GM23338 (cell line): ENCODE data around the gene RPS14. TPM values are rescaled to one million over a fixed set of nuclear protein-coding genes. Genes with fewer than 3 reads are reported as not detected.

Source experiments
- ATAC-seq: fragments of 200-7000 bp; cut with Tn5 transposase; 3 replicates; pipeline ENCODE4 v1.9.1; 2020
- DNase-seq: peaks from one replicate; pipeline ENCODE4 v3.0.0-alpha.2; 2015; ENCODE audit warnings: low spot score
- H2AFZ ChIP-seq: fragments of 200-600 bp; sonication (generic); 2 replicates; pipeline ENCODE4 v1.8.0; 2016; ENCODE audit warnings: antibody characterized with exemption, mild to moderate bottlenecking, moderate library complexity
- H3F3A ChIP-seq: fragments of 200-600 bp; sonication (generic); replicated peaks from 2 replicates; pipeline ENCODE4 v1.8.0; 2017; ENCODE audit warnings: antibody characterized with exemption, mixed run types, low read depth
- H3K27ac ChIP-seq: fragments of 200-600 bp; sonication (generic); 2 replicates; pipeline ENCODE4 v1.6.1; 2016; ENCODE audit warnings: low read depth
- H3K27me3 ChIP-seq: fragments of 200-600 bp; sonication (generic); 2 replicates; pipeline ENCODE4 v1.8.0; 2016; ENCODE audit warnings: mild to moderate bottlenecking, mixed run types, moderate library complexity; ENCODE audit not compliant: insufficient read depth
- H3K36me3 ChIP-seq: fragments of 200-600 bp; sonication (generic); 2 replicates; pipeline ENCODE4 v1.8.0; 2016; ENCODE audit warnings: mild to moderate bottlenecking; ENCODE audit not compliant: insufficient read depth
- H3K4me1 ChIP-seq: fragments of 200-600 bp; sonication (generic); 2 replicates; pipeline ENCODE4 v1.8.0; 2016; ENCODE audit warnings: mild to moderate bottlenecking, moderate library complexity; ENCODE audit not compliant: insufficient read depth
- H3K4me2 ChIP-seq: fragments of 200-600 bp; sonication (generic); 2 replicates; pipeline ENCODE4 v1.7.1; 2017; ENCODE audit warnings: mixed run types
- H3K4me3 ChIP-seq: fragments of 200-600 bp; sonication (generic); 2 replicates; pipeline ENCODE4 v1.6.1; 2016; ENCODE audit warnings: mixed run types
- H3K79me2 ChIP-seq: fragments of 200-600 bp; sonication (generic); replicated peaks from 2 replicates; pipeline ENCODE4 v1.8.0; 2017; ENCODE audit warnings: mild to moderate bottlenecking; ENCODE audit not compliant: insufficient read depth
- H3K9me2 ChIP-seq: fragments of 200-600 bp; sonication (generic); 2 replicates; pipeline ENCODE4 v1.8.0; 2017; ENCODE audit not compliant: insufficient read depth
- H4K20me1 ChIP-seq: fragments of 200-600 bp; sonication (generic); replicated peaks from 2 replicates; pipeline ENCODE4 v1.8.0; 2017; ENCODE audit warnings: mild to moderate bottlenecking; ENCODE audit not compliant: insufficient read depth
- H3K27ac Mint-ChIP-seq: 2 replicates; pipeline ENCODE4 v1.8.0; 2020; ENCODE audit warnings: inconsistent platforms, mild to moderate bottlenecking, moderate library complexity, mixed read lengths
- H3K27me3 Mint-ChIP-seq: 3 replicates; pipeline ENCODE4 v1.8.0; 2022; ENCODE audit warnings: low read depth, mild to moderate bottlenecking, moderate library complexity, mixed read lengths, inconsistent platforms; ENCODE audit not compliant: insufficient read depth, poor library complexity
- H3K36me3 Mint-ChIP-seq: 3 replicates; pipeline ENCODE4 v1.8.0; 2021; ENCODE audit warnings: low read depth, mild to moderate bottlenecking, inconsistent platforms, moderate library complexity, mixed read lengths
- H3K4me1 Mint-ChIP-seq: 3 replicates; pipeline ENCODE4 v1.8.0; 2020; ENCODE audit warnings: mild to moderate bottlenecking, inconsistent platforms, mixed read lengths
- H3K4me3 Mint-ChIP-seq: 3 replicates; pipeline ENCODE4 v1.8.0; 2021; ENCODE audit warnings: moderate library complexity, mild to moderate bottlenecking, inconsistent platforms, mixed read lengths
- H3K9me3 Mint-ChIP-seq: 3 replicates; pipeline ENCODE4 v1.8.0; 2020; ENCODE audit warnings: moderate library complexity, mild to moderate bottlenecking, inconsistent platforms, mixed read lengths
- CREB1 ChIP-seq: fragments of 250-450 bp; sonication (Bioruptor Pico); IDR thresholded peaks from 2 replicates; pipeline ENCODE4 v1.5.0; 2020; ENCODE audit warnings: low read depth, mild to moderate bottlenecking, moderate library complexity
- CTCF ChIP-seq, 2 experiments: fragments of 200-600 bp in 1 of 2; sonication (generic) in 1 of 2; conservative IDR thresholded peaks; 2 replicates each; pipeline versions ENCODE4 v1.5.1 to v1.6.1; 2016 to 2017; ENCODE audit warnings: antibody characterized with exemption in 2 of 2, low read depth in 2 of 2, mild to moderate bottlenecking in 2 of 2, moderate library complexity in 1 of 2
- ETS1 ChIP-seq: IDR thresholded peaks from 2 replicates; pipeline ENCODE4 v1.6.1; 2016; ENCODE audit warnings: antibody characterized with exemption
- EZH2 ChIP-seq: fragments of 200-600 bp; sonication (generic); IDR thresholded peaks from one replicate; pipeline ENCODE4 v1.8.0; 2017; ENCODE audit warnings: antibody characterized with exemption, mild to moderate bottlenecking, low read depth; ENCODE audit not compliant: unreplicated experiment
- EZH2phosphoT487 ChIP-seq: fragments of 200-600 bp; sonication (generic); IDR thresholded peaks from one replicate; pipeline ENCODE4 v1.8.1; 2018; ENCODE audit warnings: antibody characterized with exemption; ENCODE audit not compliant: unreplicated experiment
- JUNB ChIP-seq: IDR thresholded peaks from one replicate; pipeline ENCODE4 v1.6.1; 2016; ENCODE audit warnings: antibody characterized with exemption; ENCODE audit not compliant: unreplicated experiment
- NANOG ChIP-seq: IDR thresholded peaks from 2 replicates; pipeline ENCODE4 v1.6.1; 2016; ENCODE audit warnings: antibody characterized with exemption, borderline replicate concordance
- POLR2AphosphoS5 ChIP-seq: IDR thresholded peaks from 2 replicates; pipeline ENCODE4 v1.6.1; 2016; ENCODE audit warnings: antibody characterized with exemption, low read depth
- REST ChIP-seq: IDR thresholded peaks from one replicate; pipeline ENCODE4 v1.6.1; 2018; ENCODE audit warnings: antibody characterized with exemption; ENCODE audit not compliant: unreplicated experiment
- STAT1 ChIP-seq: IDR thresholded peaks from one replicate; pipeline ENCODE4 v1.6.1; 2016; ENCODE audit warnings: antibody characterized with exemption; ENCODE audit not compliant: unreplicated experiment
- ZNF114 ChIP-seq: fragments of 250-450 bp; sonication (Bioruptor Pico); IDR thresholded peaks from 2 replicates; pipeline ENCODE4 v1.5.0; 2020; ENCODE audit warnings: mild to moderate bottlenecking, moderate library complexity
- ZNF331 ChIP-seq: fragments of 250-450 bp; sonication (Bioruptor Pico); IDR thresholded peaks from 2 replicates; pipeline ENCODE4 v1.5.0; 2020; ENCODE audit warnings: low read depth, mild to moderate bottlenecking, moderate library complexity
- ZNF462 ChIP-seq: fragments of 250-450 bp; sonication (Bioruptor Pico); IDR thresholded peaks from 2 replicates; pipeline ENCODE4 v1.5.0; 2020; ENCODE audit warnings: mild to moderate bottlenecking, moderate library complexity
- polyA plus RNA-seq: library from polyadenylated mRNA; unstranded; fragments of >200 nt; fragmentation: Nextera tagmentation; extraction: Ambion mirVana; gene quantifications from 2 replicates; pipeline ENCODE4 v1.2.1, GENCODE V29; 2016
- total RNA-seq: library from RNA; depleted of rRNA; stranded (reverse); fragments of >200 nt; shearing (Covaris generic); gene quantifications from 2 replicates; pipeline ENCODE4 v1.2.3, GENCODE V29; 2014

The RPS14 gene
- total and polyA plus RNA-seq, 2 experiments from 2014 or later = 1,443 to 2,790 TPM

- Histone ChIP-seq H3F3A (peaks cover 10% of the 10 kb centered on the region), H3K4me2 (peak overlapping the region; percentile 16; the same call in 1 of the 2 replicates), H3K36me3 (no peaks in the 10 kb centered on the region), H3K27ac (peak overlapping the region; percentile 50), H3K79me2 (no peaks in the 10 kb centered on the region), H3K4me3 (no peak overlapping the region), H3K9me2 (no peaks in the 10 kb centered on the region), H3K27me3 (no peaks in the 10 kb centered on the region), H3K4me1 (peaks cover 42% of the 10 kb centered on the region), H2AFZ (peak overlapping the region; percentile 81), H4K20me1 (no peaks in the 10 kb centered on the region)
- Mint-ChIP-seq H3K4me1 (peaks cover 46% of the 10 kb centered on the region), H3K4me3 (no peak overlapping the region), H3K27me3 (peaks cover 27% of the 10 kb centered on the region), H3K27ac (peak overlapping the region; percentile 90), H3K36me3 (no peaks in the 10 kb centered on the region; the same call in 2 of the 3 replicates), H3K9me3 (no peaks in the 10 kb centered on the region)
- DNase-seq (peak; percentile 74), ATAC-seq (peak; percentile 18)
- TF ChIP-seq JUNB = no peak
- TF ChIP-seq EZH2phosphoT487 = no peak
- TF ChIP-seq ETS1 = no peak; the same call in 1 of the 2 replicates
- TF ChIP-seq STAT1 = no peak
- no peak for TF ChIP-seq POLR2AphosphoS5
- no peak for TF ChIP-seq EZH2
- TF ChIP-seq REST = no peak
- TF ChIP-seq CTCF (conservative IDR thresholded peaks at IDR 0.05; ENCODE audit: low read depth in 2 of 2) = no peak
- no peak for TF ChIP-seq NANOG
- no peak for TF ChIP-seq ZNF331 (CRISPR knock-in tag)
- no peak for TF ChIP-seq ZNF114 (CRISPR knock-in tag)
- TF ChIP-seq CREB1 (CRISPR knock-in tag) = no peak
- TF ChIP-seq ZNF462 (CRISPR knock-in tag) = no peak
Observed at GRCh38 chr5:150464554-150465012, 15.0 kb upstream of the RPS14 start.
